Osteoblast (primary cell): ENCODE results near the gene TICAM2. TPM values are rescaled to one million over a fixed set of nuclear protein-coding genes. Genes with fewer than 3 reads are reported as not detected.
A peak's percentile ranks its signal among the peaks of the same experiment; 100 is the strongest.

Experiments
- DNase-seq: peaks from one replicate; pipeline ENCODE4 v3.0.0; 2011; ENCODE audit warnings: low spot score, mixed read lengths; ENCODE audit not compliant: insufficient read length; ENCODE audit errors: missing footprints
- H2AFZ ChIP-seq: 2 replicates; pipeline ENCODE4 v1.6.0; 2011; ENCODE audit warnings: mild to moderate bottlenecking, low read length
- H3K27ac ChIP-seq: 2 replicates; pipeline ENCODE4 v1.5.1; 2011; ENCODE audit warnings: mild to moderate bottlenecking, low read depth, low read length, moderate library complexity
- H3K27me3 ChIP-seq: 2 replicates; pipeline ENCODE4 v1.6.0; 2012; ENCODE audit warnings: mild to moderate bottlenecking, control low read depth, inconsistent platforms, low read length, moderate library complexity; ENCODE audit not compliant: insufficient read depth
- H3K36me3 ChIP-seq: 2 replicates; pipeline ENCODE4 v1.5.1; 2011; ENCODE audit warnings: mild to moderate bottlenecking, low read length, control low read depth, moderate library complexity; ENCODE audit not compliant: insufficient read depth
- H3K4me1 ChIP-seq: 2 replicates; pipeline ENCODE4 v1.5.1; 2011; ENCODE audit warnings: mild to moderate bottlenecking, low read length, control low read depth, moderate library complexity; ENCODE audit not compliant: insufficient read depth
- H3K4me2 ChIP-seq: 2 replicates; pipeline ENCODE4 v1.6.0; 2011; ENCODE audit warnings: mild to moderate bottlenecking, low read length; ENCODE audit not compliant: insufficient read depth
- H3K4me3 ChIP-seq: fragments of 200-600 bp; sonication (generic); 3 replicates; pipeline ENCODE4 v1.5.1; 2012; ENCODE audit warnings: mild to moderate bottlenecking, low read length, inconsistent platforms; ENCODE audit not compliant: insufficient read depth
- H3K79me2 ChIP-seq: 2 replicates; pipeline ENCODE4 v1.6.0; 2012; ENCODE audit warnings: mild to moderate bottlenecking, low read length, control low read depth, inconsistent platforms; ENCODE audit not compliant: insufficient read depth
- H3K9me3 ChIP-seq: 2 replicates; pipeline ENCODE4 v1.5.1; 2011; ENCODE audit warnings: low read depth, low read length, control low read depth
- H4K20me1 ChIP-seq: 2 replicates; pipeline ENCODE4 v1.6.0; 2012; ENCODE audit warnings: mild to moderate bottlenecking, low read length, control low read depth; ENCODE audit not compliant: insufficient read depth
- total RNA-seq: library from RNA; depleted of rRNA; stranded (reverse); fragments of >200 nt; gene quantifications from 2 replicates; pipeline ENCODE4 v1.2.3, GENCODE V29; 2012
- TF ChIP-seq, protein P1 (sequence below): IDR thresholded peaks from 2 replicates; pipeline ENCODE4 v1.5.1; 2011; ENCODE audit warnings: mild to moderate bottlenecking, low read depth, low read length, moderate library complexity; ENCODE audit errors: extremely low read depth

TICAM2 gene
- total RNA-seq, 1 donor = 6.9 TPM

DNA sequence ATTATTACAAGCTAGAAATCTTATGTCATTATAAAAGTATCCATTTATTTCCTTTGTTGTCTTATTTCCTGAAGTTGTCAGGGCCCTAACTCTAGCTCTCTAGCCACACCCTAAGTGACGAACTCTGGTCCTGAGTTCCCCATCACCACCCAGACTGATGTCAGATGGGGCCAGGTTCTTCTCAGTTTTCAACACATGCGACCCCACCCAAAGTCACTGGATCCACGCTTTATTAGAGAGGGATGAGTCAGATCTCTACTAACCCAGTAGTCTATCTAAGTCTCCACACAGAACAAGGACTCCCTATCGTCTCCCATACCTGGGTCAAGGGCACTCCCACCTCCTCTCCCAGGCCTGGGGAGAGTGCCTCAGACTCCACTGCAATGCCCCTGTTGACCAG lies 50.9 kb downstream of the TICAM2 start:
- no peaks in the 10 kb centered on the region for H3K27me3 ChIP-seq
- H2AFZ ChIP-seq = peak overlapping the region; percentile 42
- DNase-seq = peak; percentile 47
- H3K4me2 ChIP-seq = no peak overlapping the region
- no peaks in the 10 kb centered on the region for H4K20me1 ChIP-seq
- no peak overlapping the region for H3K27ac ChIP-seq
- no peaks in the 10 kb centered on the region for H3K79me2 ChIP-seq
- H3K9me3 ChIP-seq = no peaks in the 10 kb centered on the region
- TF ChIP-seq, protein P1, sequence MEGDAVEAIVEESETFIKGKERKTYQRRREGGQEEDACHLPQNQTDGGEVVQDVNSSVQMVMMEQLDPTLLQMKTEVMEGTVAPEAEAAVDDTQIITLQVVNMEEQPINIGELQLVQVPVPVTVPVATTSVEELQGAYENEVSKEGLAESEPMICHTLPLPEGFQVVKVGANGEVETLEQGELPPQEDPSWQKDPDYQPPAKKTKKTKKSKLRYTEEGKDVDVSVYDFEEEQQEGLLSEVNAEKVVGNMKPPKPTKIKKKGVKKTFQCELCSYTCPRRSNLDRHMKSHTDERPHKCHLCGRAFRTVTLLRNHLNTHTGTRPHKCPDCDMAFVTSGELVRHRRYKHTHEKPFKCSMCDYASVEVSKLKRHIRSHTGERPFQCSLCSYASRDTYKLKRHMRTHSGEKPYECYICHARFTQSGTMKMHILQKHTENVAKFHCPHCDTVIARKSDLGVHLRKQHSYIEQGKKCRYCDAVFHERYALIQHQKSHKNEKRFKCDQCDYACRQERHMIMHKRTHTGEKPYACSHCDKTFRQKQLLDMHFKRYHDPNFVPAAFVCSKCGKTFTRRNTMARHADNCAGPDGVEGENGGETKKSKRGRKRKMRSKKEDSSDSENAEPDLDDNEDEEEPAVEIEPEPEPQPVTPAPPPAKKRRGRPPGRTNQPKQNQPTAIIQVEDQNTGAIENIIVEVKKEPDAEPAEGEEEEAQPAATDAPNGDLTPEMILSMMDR = no peak
- H3K36me3 ChIP-seq = no peaks in the 10 kb centered on the region
- no peak overlapping the region for H3K4me3 ChIP-seq
- peaks cover 4% of the 10 kb centered on the region for H3K4me1 ChIP-seq

DNA sequence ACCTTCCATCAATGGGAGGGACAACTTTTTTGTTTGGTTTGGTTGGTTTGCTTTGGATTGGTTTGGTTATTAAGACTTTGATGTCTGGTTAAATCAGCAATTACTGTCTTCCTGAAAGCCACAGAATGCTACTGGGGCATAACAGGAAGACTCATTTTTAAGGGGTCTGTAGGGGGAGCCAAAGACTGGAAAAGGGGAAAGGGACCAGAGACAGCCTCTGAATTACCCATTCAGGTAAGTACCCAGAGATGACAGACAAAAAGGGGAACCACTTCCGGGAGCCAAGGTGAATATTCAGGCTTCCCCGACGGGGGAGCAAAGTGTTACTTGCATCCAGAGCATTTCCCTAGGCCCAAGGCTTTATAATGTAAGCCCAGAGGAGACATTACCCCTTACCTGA lies 53.1 kb downstream of the TICAM2 start:
- no peaks in the 10 kb centered on the region for H3K36me3 ChIP-seq
- no peaks in the 10 kb centered on the region for H3K27me3 ChIP-seq
- H4K20me1 ChIP-seq = no peaks in the 10 kb centered on the region
- no peak overlapping the region for H3K4me3 ChIP-seq
- H3K79me2 ChIP-seq = no peaks in the 10 kb centered on the region
- H3K27ac ChIP-seq = no peak overlapping the region
- H3K4me2 ChIP-seq = no peak overlapping the region
- no peak for DNase-seq
- peaks cover 3% of the 10 kb centered on the region for H3K9me3 ChIP-seq
- H2AFZ ChIP-seq = no peak overlapping the region
- peaks cover 4% of the 10 kb centered on the region for H3K4me1 ChIP-seq
- TF ChIP-seq, protein P1 = no peak

DNA sequence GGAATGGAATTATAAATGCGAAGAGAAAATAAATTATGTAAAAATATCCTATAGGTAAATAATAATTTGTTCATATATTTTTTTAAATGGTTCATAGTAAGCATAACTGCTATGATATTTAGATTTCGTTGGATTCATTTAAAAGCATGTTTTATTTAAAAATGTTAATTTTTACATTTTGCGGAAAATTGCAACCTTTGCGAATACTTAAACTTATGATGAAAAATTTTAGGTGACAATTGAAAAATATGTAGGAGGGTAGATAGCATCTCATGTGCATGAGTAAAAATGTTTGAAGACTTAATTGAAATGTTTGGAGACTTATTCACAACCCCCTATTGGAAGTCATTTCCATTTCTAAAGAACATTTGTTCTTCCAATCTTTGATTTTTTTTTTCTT lies 53.6 kb downstream of the TICAM2 start:
- Histone ChIP-seq H4K20me1 (no peaks in the 10 kb centered on the region), H3K4me1 (peaks cover 4% of the 10 kb centered on the region), H3K4me2 (no peak overlapping the region), H3K79me2 (peaks cover 3% of the 10 kb centered on the region), H3K4me3 (no peak overlapping the region), H3K27ac (no peak overlapping the region), H2AFZ (no peak overlapping the region), H3K9me3 (peaks cover 3% of the 10 kb centered on the region), H3K27me3 (no peaks in the 10 kb centered on the region), H3K36me3 (no peaks in the 10 kb centered on the region)
- TF ChIP-seq, protein P1 = no peak
- DNase-seq = no peak

DNA sequence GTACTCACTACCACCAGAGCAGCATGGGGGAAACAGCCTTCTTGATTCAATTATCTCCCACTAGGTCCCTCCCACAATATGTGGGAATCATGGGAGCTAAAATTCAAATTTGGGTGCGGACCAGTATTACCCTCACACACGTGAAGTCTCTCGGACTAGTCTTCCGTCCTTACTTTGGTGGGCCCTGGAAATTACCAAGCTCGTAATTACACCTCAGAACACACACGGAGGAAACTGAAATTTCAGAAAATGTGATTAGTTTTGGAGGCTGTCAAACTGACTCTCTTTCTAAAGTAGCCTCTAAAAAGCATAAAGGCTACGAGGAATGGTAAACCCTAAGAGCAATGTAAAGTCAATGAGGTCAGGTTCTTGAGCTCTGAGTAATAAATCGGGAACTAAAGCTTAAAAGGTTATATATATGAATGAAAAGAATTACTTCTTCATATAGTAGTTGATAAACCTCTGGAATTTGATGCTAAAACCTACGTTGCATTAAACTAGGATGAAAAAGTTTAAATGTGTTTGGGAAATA lies 56.9 kb downstream of the TICAM2 start:
- Histone ChIP-seq H3K9me3 (peaks cover 3% of the 10 kb centered on the region), H3K4me2 (peak overlapping the region; percentile 72), H3K27ac (peak overlapping the region; percentile 67), H3K79me2 (peaks cover 36% of the 10 kb centered on the region), H3K27me3 (no peaks in the 10 kb centered on the region), H2AFZ (peak overlapping the region; percentile 91), H3K4me1 (peaks cover 20% of the 10 kb centered on the region), H4K20me1 (peaks cover 32% of the 10 kb centered on the region), H3K4me3 (peak overlapping the region; percentile 60), H3K36me3 (peaks cover 17% of the 10 kb centered on the region)
- DNase-seq = no peak
- TF ChIP-seq, protein P1 = no peak
